ENCODE data around the gene ABCC10. TPM values are rescaled to one million over a fixed set of nuclear protein-coding genes. Genes with fewer than 3 reads are reported as not detected.
A peak's percentile ranks its signal among the peaks of the same experiment; 100 is the strongest.

The ABCC10 gene
- total RNA-seq, 1 experiment from 2014 or later, result 25.9 TPM

DNA sequence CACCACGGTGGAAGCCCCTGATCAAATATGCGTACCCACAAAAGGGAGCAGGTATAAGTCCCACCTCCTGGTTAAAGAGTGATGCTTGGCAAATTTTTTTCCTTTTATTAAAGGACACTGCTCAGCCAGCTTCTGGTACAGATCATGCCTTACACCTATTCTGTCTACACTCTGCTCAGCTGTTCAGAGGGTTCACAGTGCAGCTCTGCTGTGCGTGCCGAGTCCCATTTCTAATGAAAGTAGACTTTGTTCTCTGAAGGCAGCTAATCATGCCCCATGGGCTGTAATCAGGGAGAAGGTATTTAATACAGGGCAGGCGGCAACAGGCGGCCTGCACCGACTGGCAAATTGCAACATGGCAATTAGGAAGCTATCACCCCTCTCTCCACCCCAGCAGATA, 66.5 kb downstream of the ABCC10 start:
- H3K4me1 Mint-ChIP-seq (ENCODE audit: insufficient read depth, unreplicated experiment), result peaks cover 56% of the 10 kb centered on the region
- CTCF ChIA-PET, result interaction anchor here (0.8 to 9.0 kb wide), 10 partner anchors 12 to 133 kb away, joined by 3 to 102 read pairs (median 12); partner anchors contain the start of genes ABCC10, DLK2 and TJAP1
- DNase-seq (ENCODE audit: unreplicated experiment), result no peak
- TF ChIP-seq, protein P1, sequence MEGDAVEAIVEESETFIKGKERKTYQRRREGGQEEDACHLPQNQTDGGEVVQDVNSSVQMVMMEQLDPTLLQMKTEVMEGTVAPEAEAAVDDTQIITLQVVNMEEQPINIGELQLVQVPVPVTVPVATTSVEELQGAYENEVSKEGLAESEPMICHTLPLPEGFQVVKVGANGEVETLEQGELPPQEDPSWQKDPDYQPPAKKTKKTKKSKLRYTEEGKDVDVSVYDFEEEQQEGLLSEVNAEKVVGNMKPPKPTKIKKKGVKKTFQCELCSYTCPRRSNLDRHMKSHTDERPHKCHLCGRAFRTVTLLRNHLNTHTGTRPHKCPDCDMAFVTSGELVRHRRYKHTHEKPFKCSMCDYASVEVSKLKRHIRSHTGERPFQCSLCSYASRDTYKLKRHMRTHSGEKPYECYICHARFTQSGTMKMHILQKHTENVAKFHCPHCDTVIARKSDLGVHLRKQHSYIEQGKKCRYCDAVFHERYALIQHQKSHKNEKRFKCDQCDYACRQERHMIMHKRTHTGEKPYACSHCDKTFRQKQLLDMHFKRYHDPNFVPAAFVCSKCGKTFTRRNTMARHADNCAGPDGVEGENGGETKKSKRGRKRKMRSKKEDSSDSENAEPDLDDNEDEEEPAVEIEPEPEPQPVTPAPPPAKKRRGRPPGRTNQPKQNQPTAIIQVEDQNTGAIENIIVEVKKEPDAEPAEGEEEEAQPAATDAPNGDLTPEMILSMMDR (IDR thresholded peaks at IDR 0.05; ENCODE audit: unreplicated experiment), result no peak
- H3K4me3 Mint-ChIP-seq (ENCODE audit: unreplicated experiment), result no peak overlapping the region
- no peak overlapping the region for H3K27ac Mint-ChIP-seq (ENCODE audit: low read depth, unreplicated experiment)
- no TSS peak for BruUV-seq (replicated peaks)
- H3K9me3 Mint-ChIP-seq (ENCODE audit: unreplicated experiment), result no peaks in the 10 kb centered on the region
- intact Hi-C loops (cut with micrococcal nuclease), result no loop called here
- H3K36me3 Mint-ChIP-seq (ENCODE audit: insufficient read depth, unreplicated experiment), result peaks cover 41% of the 10 kb centered on the region
- POLR2A ChIA-PET, result interaction anchor here (1.1 to 9.6 kb wide), 7 partner anchors 9 to 124 kb away, joined by 3 to 209 read pairs (median 27); partner anchors contain the start of genes DLK2, LRRC73, POLR1C and TJAP1
- no peaks in the 10 kb centered on the region for H3K27me3 Mint-ChIP-seq (ENCODE audit: insufficient read depth, unreplicated experiment)

DNA sequence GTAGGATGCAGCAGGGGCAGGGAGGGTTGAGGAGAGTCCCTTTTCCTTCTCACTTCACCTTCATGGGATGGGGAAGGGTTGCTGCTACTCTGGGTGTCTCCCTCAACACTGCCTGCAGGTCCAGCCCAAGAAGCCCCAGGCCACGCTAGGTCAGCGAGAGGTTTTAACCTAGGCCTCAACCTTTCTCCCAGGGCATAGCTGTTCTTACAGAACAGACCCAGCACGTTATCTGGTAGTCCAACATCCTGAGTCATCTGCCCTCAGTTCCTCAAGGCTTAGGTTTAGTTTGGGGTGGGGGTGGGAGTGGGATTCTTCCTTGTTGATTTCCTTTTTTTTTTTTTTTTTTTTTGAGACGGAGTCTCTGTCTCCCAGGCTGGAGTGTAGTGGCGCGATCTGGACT, 67.0 kb downstream of the ABCC10 start:
- ChIA-PET CTCF (interaction anchor here (0.6 to 9.0 kb wide), 17 partner anchors 9 to 232 kb away, joined by 3 to 102 read pairs (median 4); partner anchors contain the start of genes ABCC10, DLK2, TJAP1 and ZNF318), POLR2A (interaction anchor here (1.1 to 9.6 kb wide), 9 partner anchors 12 to 125 kb away, joined by 3 to 209 read pairs (median 27); partner anchors contain the start of genes DLK2, LRRC73, POLR1C and TJAP1)
- DNase-seq (ENCODE audit: unreplicated experiment), result no peak
- TF ChIP-seq, protein P1 (IDR thresholded peaks at IDR 0.05; ENCODE audit: unreplicated experiment), result no peak
- Mint-ChIP-seq H3K27ac (ENCODE audit: low read depth, unreplicated experiment) (no peak overlapping the region), H3K27me3 (ENCODE audit: insufficient read depth, unreplicated experiment) (no peaks in the 10 kb centered on the region), H3K9me3 (ENCODE audit: unreplicated experiment) (no peaks in the 10 kb centered on the region), H3K4me1 (ENCODE audit: insufficient read depth, unreplicated experiment) (peaks cover 53% of the 10 kb centered on the region), H3K36me3 (ENCODE audit: insufficient read depth, unreplicated experiment) (peaks cover 42% of the 10 kb centered on the region), H3K4me3 (ENCODE audit: unreplicated experiment) (no peak overlapping the region)
- no TSS peak for BruUV-seq (replicated peaks)
- intact Hi-C loops (cut with micrococcal nuclease), result no loop called here

DNA sequence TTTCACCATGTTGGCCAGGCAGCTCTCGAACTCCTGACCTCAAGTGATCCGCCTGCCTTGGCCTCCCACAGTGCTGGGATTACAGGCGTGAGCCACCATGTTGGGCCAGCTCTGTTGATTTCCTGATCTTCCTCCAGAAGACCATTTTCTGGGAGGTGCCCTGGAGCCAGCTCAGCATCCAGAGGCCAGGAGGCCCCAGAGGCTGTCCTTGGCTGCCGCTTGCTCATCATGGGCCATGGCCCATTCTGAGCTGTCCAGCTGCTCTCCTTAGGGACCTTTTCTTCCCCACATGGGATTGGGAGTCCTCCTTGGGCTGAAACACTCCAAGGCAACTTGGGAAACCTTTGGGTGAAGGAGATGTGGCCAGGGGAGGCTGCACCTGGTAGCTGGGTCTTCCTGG, 67.4 kb downstream of the ABCC10 start:
- BruUV-seq (replicated peaks), result no TSS peak
- ChIA-PET POLR2A (interaction anchor here (1.3 to 9.6 kb wide), 10 partner anchors 8 to 125 kb away, joined by 4 to 209 read pairs (median 27); partner anchors contain the start of genes DLK2, LRRC73, POLR1C and TJAP1), CTCF (interaction anchor here (0.6 to 9.0 kb wide), 19 partner anchors 9 to 232 kb away, joined by 3 to 102 read pairs (median 3); partner anchors contain the start of genes ABCC10, DLK2, TJAP1 and ZNF318)
- DNase-seq (ENCODE audit: unreplicated experiment), result no peak
- intact Hi-C loops (cut with micrococcal nuclease), result loop anchor here (5.0 kb wide), 2 partner anchors 127 to 592 kb away; partner anchors contain the start of gene ZNF318
- H3K4me1 Mint-ChIP-seq (ENCODE audit: insufficient read depth, unreplicated experiment), result peaks cover 53% of the 10 kb centered on the region
- peaks cover 42% of the 10 kb centered on the region for H3K36me3 Mint-ChIP-seq (ENCODE audit: insufficient read depth, unreplicated experiment)
- TF ChIP-seq, protein P1 (IDR thresholded peaks at IDR 0.05; ENCODE audit: unreplicated experiment), result no peak
- H3K27ac Mint-ChIP-seq (ENCODE audit: low read depth, unreplicated experiment), result peak overlapping the region; percentile 88
- peak overlapping the region; percentile 43 for H3K4me3 Mint-ChIP-seq (ENCODE audit: unreplicated experiment)
- H3K9me3 Mint-ChIP-seq (ENCODE audit: unreplicated experiment), result no peaks in the 10 kb centered on the region
- no peaks in the 10 kb centered on the region for H3K27me3 Mint-ChIP-seq (ENCODE audit: insufficient read depth, unreplicated experiment)

DNA sequence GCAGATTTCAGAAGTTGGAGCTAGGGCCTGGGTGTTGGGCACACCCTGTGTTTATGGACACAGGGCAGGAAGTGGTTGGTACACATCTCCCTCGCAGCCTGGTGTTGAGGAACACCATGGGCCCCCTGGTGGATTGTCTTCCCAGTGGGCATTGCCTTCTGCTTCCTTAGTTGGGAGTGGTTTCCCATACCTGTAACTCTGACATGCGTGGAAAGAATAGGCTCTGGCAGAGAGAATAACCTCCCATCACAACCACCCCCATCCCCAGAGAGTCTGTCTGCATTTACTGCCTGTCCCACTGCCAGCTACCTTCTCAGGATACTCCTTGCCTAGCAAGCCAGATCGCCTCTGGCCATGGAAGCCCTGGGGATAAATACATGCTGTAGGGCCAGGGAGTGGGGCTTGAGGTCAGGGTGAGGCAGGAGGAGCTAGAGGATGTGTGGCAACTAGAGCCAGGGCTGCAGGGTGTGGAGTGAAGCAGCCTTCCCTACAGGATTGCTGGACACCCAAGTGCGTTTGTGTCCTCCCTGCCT, 68.1 kb downstream of the ABCC10 start:
- TF ChIP-seq, protein P1 (IDR thresholded peaks at IDR 0.05; ENCODE audit: unreplicated experiment), result peak; percentile 30
- Mint-ChIP-seq H3K27me3 (ENCODE audit: insufficient read depth, unreplicated experiment) (no peaks in the 10 kb centered on the region), H3K4me3 (ENCODE audit: unreplicated experiment) (peak overlapping the region; percentile 43), H3K4me1 (ENCODE audit: insufficient read depth, unreplicated experiment) (peaks cover 53% of the 10 kb centered on the region), H3K36me3 (ENCODE audit: insufficient read depth, unreplicated experiment) (peaks cover 47% of the 10 kb centered on the region), H3K27ac (ENCODE audit: low read depth, unreplicated experiment) (peak overlapping the region; percentile 88), H3K9me3 (ENCODE audit: unreplicated experiment) (no peaks in the 10 kb centered on the region)
- ChIA-PET CTCF (interaction anchor here (0.5 to 9.0 kb wide), 32 partner anchors 10 to 441 kb away, joined by 3 to 102 read pairs (median 4); partner anchors contain the start of genes ABCC10, DLK2, TJAP1 and YIPF3), POLR2A (interaction anchor here (0.6 to 9.6 kb wide), 21 partner anchors 9 to 233 kb away, joined by 3 to 209 read pairs (median 6); partner anchors contain the start of genes ABCC10, DLK2, LRRC73 and POLR1C)
- peak; percentile 76 for DNase-seq (ENCODE audit: unreplicated experiment)
- BruUV-seq (replicated peaks), result no TSS peak
- intact Hi-C loops (cut with micrococcal nuclease), result loop anchor here (5.0 kb wide), 2 partner anchors 128 to 593 kb away; partner anchors contain the start of gene ZNF318

Data from MCF 10A (cell line).